OCI-LY3 (cell line): Measurements from ENCODE around the gene RNF34.

Source experiments
- H2AFZ ChIP-seq: fragments of 200-600, 300-600 bp; shearing (Covaris generic); 2 replicates; pipeline ENCODE4 v1.6.0; 2014; ENCODE audit warnings: antibody characterized with exemption, low read depth, low read length
- H3K27ac ChIP-seq: fragments of 200-600, 300-600 bp; sonication (generic); 2 replicates; pipeline ENCODE4 v1.5.1; 2014; ENCODE audit warnings: mild to moderate bottlenecking, low read length, moderate library complexity, mixed read lengths
- H3K27me3 ChIP-seq: fragments of 200-600, 300-600 bp; sonication (generic); 2 replicates; pipeline ENCODE4 v1.6.1; 2014; ENCODE audit warnings: low read depth, low read length, mixed read lengths
- H3K36me3 ChIP-seq: fragments of 200-600, 300-600 bp; sonication (generic); replicated peaks from 2 replicates; pipeline ENCODE3; 2014; ENCODE audit warnings: low read depth, low read length, mixed read lengths
- H3K4me1 ChIP-seq: fragments of 300-600, 200-600 bp; sonication (generic); 2 replicates; pipeline ENCODE4 v1.6.1; 2014; ENCODE audit warnings: low read length, mixed read lengths
- H3K4me2 ChIP-seq: fragments of 200-600, 300-600 bp; sonication (generic); 2 replicates; pipeline ENCODE4 v1.6.1; 2014; ENCODE audit warnings: low read length, mixed read lengths
- H3K4me3 ChIP-seq: fragments of 300-600, 200-600 bp; sonication (generic); 2 replicates; pipeline ENCODE4 v1.5.1; 2014; ENCODE audit warnings: antibody characterized with exemption, mild to moderate bottlenecking, low read length, moderate library complexity
- H3K79me2 ChIP-seq: fragments of 300-600, 200-600 bp; shearing (Covaris generic); 2 replicates; pipeline ENCODE4 v1.6.1; 2014; ENCODE audit warnings: mild to moderate bottlenecking, low read length, mixed read lengths
- H3K9ac ChIP-seq: fragments of 300-600, 200-600 bp; shearing (Covaris generic); 2 replicates; pipeline ENCODE4 v1.6.0; 2014; ENCODE audit warnings: mild to moderate bottlenecking, low read length, moderate library complexity
- H3K9me3 ChIP-seq: fragments of 200-600, 300-600 bp; shearing (Covaris generic); 2 replicates; pipeline ENCODE4 v1.6.1; 2014; ENCODE audit warnings: low read length, mixed read lengths; ENCODE audit not compliant: insufficient read depth
- H4K20me1 ChIP-seq: fragments of 200-600, 300-600 bp; sonication (generic); 2 replicates; pipeline ENCODE4 v1.6.1; 2016; ENCODE audit warnings: low read length, mixed read lengths; ENCODE audit not compliant: insufficient read depth
- EZH2phosphoT487 ChIP-seq: fragments of 200-600 bp; shearing (Covaris generic); IDR thresholded peaks from 2 replicates; pipeline ENCODE4 v1.6.1; 2018; ENCODE audit warnings: antibody characterized with exemption, mixed run types, low read depth
- TF ChIP-seq, protein P1 (sequence below): fragments of 200-600, 300-600 bp; sonication (generic); IDR thresholded peaks from 2 replicates; pipeline ENCODE4 v1.5.1; 2014; ENCODE audit warnings: antibody characterized with exemption, low read length, low read depth

Gene RNF34

DNA sequence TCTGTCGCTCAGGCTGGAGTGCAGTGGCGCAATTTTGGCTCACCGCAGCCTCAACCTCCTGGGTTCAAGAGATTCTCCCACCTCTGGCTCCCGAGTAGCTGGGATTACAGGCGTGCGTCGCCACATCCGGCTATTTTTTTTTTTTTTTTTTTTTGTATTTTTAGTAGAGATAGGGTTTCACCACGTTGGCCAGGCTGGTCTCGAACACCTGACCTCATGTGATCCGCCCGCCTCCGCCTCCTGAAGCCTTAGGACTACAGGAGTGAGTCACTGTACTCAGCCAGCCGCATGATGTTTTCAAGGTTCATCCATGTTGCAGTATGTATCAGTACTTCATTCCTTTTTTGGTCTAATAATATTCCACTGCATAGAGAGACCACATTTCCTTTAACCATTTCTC is 2.4 kb upstream of the RNF34 start:
- Histone ChIP-seq H3K27ac (no peak overlapping the region), H3K9ac (no peak overlapping the region), H3K4me2 (no peak overlapping the region), H3K9me3 (no peaks in the 10 kb centered on the region), H3K36me3 (peaks cover 2% of the 10 kb centered on the region), H2AFZ (no peak overlapping the region), H3K4me1 (peaks cover 15% of the 10 kb centered on the region), H4K20me1 (peaks cover 17% of the 10 kb centered on the region), H3K79me2 (peaks cover 33% of the 10 kb centered on the region), H3K4me3 (no peak overlapping the region), H3K27me3 (no peaks in the 10 kb centered on the region)
- TF ChIP-seq, protein P1, sequence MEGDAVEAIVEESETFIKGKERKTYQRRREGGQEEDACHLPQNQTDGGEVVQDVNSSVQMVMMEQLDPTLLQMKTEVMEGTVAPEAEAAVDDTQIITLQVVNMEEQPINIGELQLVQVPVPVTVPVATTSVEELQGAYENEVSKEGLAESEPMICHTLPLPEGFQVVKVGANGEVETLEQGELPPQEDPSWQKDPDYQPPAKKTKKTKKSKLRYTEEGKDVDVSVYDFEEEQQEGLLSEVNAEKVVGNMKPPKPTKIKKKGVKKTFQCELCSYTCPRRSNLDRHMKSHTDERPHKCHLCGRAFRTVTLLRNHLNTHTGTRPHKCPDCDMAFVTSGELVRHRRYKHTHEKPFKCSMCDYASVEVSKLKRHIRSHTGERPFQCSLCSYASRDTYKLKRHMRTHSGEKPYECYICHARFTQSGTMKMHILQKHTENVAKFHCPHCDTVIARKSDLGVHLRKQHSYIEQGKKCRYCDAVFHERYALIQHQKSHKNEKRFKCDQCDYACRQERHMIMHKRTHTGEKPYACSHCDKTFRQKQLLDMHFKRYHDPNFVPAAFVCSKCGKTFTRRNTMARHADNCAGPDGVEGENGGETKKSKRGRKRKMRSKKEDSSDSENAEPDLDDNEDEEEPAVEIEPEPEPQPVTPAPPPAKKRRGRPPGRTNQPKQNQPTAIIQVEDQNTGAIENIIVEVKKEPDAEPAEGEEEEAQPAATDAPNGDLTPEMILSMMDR = no peak
- no peak for TF ChIP-seq EZH2phosphoT487

DNA sequence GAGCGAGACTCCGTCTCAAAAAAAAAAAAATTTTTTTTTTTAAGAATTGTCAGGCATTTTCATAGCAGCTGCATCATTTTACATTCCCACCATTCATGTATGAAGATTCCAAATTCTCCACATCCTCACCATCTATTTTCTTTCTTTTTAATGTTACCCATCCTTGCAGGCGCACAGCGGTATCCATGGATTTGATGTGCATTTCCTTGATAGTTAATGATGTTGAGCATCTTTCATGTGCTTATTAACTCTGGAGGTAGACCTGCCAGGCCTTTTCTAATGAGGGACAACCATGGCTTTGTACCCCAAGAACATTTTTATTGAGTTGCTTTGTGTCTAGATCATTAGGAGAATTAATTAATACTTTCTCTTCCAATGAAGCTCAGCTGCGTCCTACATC is 1.6 kb upstream of the RNF34 start:
- Histone ChIP-seq H2AFZ (no peak overlapping the region), H3K9ac (no peak overlapping the region), H3K27me3 (no peaks in the 10 kb centered on the region), H3K36me3 (peaks cover 6% of the 10 kb centered on the region), H3K4me2 (no peak overlapping the region; the same call in 1 of the 2 replicates), H4K20me1 (peaks cover 17% of the 10 kb centered on the region), H3K4me3 (0 out of 2 replicates have a peak overlapping the region, but pooled peaks have one; percentile 94), H3K79me2 (peaks cover 40% of the 10 kb centered on the region), H3K4me1 (peaks cover 15% of the 10 kb centered on the region), H3K9me3 (no peaks in the 10 kb centered on the region), H3K27ac (no peak overlapping the region)
- TF ChIP-seq, protein P1 = no peak
- TF ChIP-seq EZH2phosphoT487 = no peak

DNA sequence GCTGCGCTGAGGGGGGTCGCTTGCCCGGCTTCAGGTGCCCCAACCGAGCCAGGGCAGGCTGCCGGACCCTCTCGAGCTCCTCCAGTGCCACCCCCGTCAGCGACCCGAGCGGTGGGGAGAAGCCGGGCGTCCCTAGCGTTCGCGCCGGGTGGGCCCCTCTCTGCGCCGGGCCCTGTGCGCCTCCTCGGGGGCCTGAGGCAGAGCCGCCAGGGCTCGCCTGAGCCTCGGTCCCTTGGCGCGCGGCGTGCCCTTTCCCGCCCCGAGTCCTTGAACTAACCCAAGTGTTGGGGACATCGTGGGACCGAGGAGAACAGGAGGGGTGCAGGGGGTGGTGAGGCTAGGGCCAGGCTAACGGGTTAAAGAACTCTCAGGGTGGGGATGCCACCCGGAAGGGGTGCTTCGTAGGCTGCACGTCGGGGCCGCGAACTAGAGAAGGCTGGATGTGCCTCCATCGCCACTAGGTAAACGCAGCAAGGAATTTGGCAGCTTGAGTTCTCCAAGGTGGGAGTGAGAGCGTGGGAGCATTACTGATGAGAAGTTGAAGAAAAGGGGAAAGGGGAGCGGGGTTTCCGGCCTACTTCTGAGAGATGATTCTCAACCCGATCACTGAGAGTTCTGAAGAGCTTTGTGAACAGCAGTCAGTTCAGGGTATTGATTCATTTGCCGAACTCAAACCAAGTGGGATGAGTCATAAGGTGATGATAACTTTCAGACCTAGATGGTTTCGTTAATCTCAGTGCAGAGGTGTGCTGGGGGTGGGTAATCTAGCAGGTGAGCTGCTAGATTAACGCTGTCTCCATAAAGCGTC is 618 bp downstream of the RNF34 start:
- Histone ChIP-seq H2AFZ (no peak overlapping the region), H3K27ac (peak overlapping the region; percentile 90)
- TF ChIP-seq EZH2phosphoT487 = no peak
- TF ChIP-seq, protein P1 = no peak

DNA sequence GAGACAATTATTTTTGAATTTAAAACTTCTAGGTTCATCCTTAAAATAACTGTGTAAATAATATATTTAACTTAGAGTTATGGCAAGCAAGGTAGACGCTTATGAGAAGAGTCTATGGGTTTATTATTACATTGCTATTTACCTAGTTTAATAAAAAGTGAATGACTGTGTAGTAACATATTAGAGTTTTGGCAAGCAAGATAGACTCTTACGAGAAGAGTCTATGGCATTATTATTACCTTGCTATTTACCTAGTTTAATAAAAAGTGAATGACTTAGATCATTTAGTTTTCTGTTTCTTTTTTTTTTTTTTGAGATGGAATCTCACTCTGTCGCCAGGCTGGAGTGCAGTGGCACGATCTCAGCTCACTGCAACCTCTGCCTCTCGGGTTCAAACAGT is 3.8 kb downstream of the RNF34 start:
- Histone ChIP-seq H3K79me2 (peaks cover 87% of the 10 kb centered on the region), H3K9ac (no peak overlapping the region), H3K4me3 (no peak overlapping the region), H3K4me2 (no peak overlapping the region), H3K27me3 (no peaks in the 10 kb centered on the region), H3K27ac (no peak overlapping the region), H4K20me1 (peaks cover 24% of the 10 kb centered on the region), H3K9me3 (no peaks in the 10 kb centered on the region), H3K36me3 (peaks cover 31% of the 10 kb centered on the region), H2AFZ (no peak overlapping the region), H3K4me1 (peaks cover 14% of the 10 kb centered on the region)
- no peak for TF ChIP-seq EZH2phosphoT487
- TF ChIP-seq, protein P1 = no peak

More for the DNA sequence above, 618 bp downstream of the RNF34 start:
- peak overlapping the region; percentile 94 for H3K4me3 ChIP-seq
- peaks cover 62% of the 10 kb centered on the region for H3K79me2 ChIP-seq
- H3K36me3 ChIP-seq = peaks cover 17% of the 10 kb centered on the region
- H3K4me2 ChIP-seq = peak overlapping the region; percentile 80
- peaks cover 15% of the 10 kb centered on the region for H3K4me1 ChIP-seq
- peak overlapping the region; percentile 95 for H3K9ac ChIP-seq
- peaks cover 24% of the 10 kb centered on the region for H4K20me1 ChIP-seq
- no peaks in the 10 kb centered on the region for H3K27me3 ChIP-seq
- H3K9me3 ChIP-seq = no peaks in the 10 kb centered on the region
